VCaP (cell line): ENCODE measurements around the gene KCP.

ENCODE experiments used
- H3K27ac ChIP-seq: fragments of 450-650 bp; 2 replicates; pipeline ENCODE4 v1.5.1; 2017
- CTCF ChIP-seq: fragments of 450-650 bp; conservative IDR thresholded peaks from 2 replicates; pipeline ENCODE4 v1.5.1; 2017; ENCODE audit warnings: mild to moderate bottlenecking, moderate library complexity

The KCP gene

DNA sequence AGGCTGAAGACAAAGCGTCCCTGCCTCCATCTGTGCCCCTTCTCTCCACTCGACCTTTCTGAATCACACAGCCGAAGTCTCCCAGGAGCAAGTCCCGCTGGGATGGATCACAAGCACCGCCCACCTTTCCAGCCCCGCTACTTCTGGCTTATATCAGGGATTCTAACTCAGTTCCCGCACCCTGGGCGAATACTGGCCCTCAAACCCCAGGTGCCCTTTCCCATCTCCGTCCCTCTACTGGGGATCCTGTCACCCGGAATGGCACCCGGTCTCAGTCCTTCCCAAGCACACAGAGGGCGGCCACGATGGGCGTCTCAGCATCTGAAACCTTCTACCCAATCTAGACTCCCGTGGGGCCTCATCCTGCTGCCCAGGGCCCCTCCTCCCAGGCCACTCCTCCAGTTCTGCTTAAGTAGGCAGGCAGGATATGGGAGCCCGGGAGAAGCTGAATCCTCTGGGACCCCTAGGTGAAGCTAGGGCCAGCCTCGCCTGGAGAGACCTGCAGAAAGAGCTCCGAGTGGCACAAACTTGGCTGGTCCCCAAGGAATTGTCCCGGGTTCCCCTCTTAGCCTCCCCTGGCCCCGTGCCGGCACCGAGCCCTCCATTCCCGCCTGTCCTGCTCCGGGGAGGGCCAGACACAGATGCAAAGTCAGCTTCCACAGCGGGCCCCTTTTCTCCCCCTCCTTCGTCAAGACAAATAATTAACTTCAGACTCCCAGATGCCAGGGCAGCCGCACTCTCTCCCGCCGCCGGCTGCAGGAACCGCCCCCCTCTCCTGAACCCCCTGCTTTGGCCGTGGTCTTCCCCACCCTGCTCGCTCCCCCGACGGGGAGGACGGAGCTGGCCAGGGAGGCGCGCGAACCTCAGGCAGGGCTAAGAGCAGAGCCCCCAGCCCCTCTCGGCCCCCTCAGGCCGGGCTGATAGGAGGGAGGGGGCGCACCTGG lies 612 bp downstream of the KCP start:
- no peak for TF ChIP-seq CTCF

DNA sequence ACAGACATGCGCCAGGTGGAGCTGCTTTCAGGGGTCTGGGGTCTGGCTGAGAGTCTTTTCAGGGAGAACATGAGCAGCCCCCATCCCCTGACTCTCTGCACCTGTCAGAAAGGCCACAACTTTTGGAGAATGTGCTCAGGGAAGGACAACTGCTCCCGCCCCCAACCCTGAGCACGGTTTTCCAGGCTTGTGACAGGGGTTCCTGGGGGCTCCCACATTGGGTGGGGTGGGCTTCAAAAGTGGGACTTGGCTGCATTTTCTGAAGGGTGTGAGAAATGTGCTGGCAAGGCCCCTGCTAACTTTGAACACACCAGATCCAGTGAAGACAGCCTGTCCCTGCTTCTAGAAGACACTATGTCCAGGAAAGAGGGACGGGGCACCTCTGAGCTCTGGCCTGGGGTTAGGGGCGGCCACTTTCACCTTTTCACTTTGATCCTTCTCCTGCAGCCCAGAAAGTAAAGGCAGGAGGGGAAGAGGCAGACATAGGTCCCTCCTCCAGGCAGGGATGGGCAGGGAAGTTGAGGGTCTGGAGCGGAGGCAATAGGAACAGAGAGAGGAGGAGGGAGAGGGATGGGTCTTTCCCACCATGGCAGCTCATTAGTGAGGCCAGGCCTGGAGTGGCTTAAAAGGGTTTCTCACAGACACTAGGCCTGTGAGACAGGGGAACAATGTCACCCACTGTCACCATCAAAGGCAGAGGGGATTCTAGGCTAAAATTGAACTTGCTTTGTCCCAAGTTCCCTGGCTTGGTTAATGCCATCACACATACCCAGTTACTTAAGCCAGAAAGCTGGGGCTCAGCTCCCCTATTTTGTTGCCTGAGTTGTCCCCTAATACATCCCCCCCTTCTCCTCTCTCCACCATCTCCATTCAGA lies 1.5 kb downstream of the KCP start:
- TF ChIP-seq CTCF: no peak
- no peak overlapping the region; the same call in 1 of the 2 replicates for H3K27ac ChIP-seq

More for the DNA sequence above, 612 bp downstream of the KCP start:
- peak overlapping the region; percentile 33; the same call in 1 of the 2 replicates for H3K27ac ChIP-seq

- H3K27ac ChIP-seq: no peak overlapping the region
- TF ChIP-seq CTCF: no peak
Measured at GRCh38 chr7:128906766-128907559, 3.5 kb downstream of the KCP start.

DNA sequence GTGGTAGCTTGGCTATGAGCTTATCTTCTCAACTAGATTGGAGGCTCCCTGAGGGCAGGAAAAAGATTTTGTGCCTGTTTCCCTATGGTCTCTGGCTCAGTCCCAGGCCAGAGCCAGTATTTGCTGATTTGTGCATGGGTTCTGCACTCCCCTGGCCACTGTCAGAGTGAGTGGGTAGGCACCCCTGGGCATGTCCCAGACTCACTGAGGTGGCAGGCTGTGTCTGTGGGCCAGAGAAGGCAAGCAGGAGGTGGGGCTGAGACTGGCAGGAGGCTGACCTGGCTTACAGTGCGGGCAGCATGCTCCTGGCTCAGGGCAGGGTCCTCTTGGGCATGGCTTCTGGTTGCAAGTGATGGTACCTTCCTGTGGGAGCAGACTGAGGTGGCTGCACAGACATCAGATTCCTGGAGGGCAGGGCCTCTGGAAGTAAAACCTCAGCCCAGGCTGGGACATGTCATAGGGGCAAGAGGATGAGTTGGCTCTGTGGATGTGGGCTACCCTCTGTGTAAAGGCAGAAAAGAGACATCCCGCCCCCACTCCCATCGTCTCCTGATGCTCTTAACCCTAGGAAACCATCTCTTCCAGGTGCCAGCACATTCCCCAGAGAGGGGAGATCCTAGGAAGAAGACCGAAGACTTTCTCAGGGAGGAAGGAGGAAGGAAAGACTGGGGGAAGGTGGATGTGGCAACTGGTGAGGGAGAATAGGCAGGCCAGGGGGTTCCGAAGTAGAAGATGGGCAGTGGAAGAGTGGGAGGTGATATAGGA lies 4.3 kb downstream of the KCP start:
- H3K27ac ChIP-seq: no peak overlapping the region
- TF ChIP-seq CTCF: no peak

- H3K27ac ChIP-seq: no peak overlapping the region
- TF ChIP-seq CTCF: peak; percentile 84
Measured at GRCh38 chr7:128904381-128905197, 5.9 kb downstream of the KCP start.

GRCh38 chr7:128903621-128904361 lies 6.7 kb downstream of the KCP start:
- no peak for TF ChIP-seq CTCF
- no peak overlapping the region for H3K27ac ChIP-seq
